ENCODE data around the gene ATF7.
A peak's percentile ranks its signal among the peaks of the same experiment; 100 is the strongest.
"Not testable (repeated sequence)": the region's sequence is repeated elsewhere in the genome, so short reads cannot be mapped to it uniquely, and the experiment has no call there.

ATF7 gene

DNA sequence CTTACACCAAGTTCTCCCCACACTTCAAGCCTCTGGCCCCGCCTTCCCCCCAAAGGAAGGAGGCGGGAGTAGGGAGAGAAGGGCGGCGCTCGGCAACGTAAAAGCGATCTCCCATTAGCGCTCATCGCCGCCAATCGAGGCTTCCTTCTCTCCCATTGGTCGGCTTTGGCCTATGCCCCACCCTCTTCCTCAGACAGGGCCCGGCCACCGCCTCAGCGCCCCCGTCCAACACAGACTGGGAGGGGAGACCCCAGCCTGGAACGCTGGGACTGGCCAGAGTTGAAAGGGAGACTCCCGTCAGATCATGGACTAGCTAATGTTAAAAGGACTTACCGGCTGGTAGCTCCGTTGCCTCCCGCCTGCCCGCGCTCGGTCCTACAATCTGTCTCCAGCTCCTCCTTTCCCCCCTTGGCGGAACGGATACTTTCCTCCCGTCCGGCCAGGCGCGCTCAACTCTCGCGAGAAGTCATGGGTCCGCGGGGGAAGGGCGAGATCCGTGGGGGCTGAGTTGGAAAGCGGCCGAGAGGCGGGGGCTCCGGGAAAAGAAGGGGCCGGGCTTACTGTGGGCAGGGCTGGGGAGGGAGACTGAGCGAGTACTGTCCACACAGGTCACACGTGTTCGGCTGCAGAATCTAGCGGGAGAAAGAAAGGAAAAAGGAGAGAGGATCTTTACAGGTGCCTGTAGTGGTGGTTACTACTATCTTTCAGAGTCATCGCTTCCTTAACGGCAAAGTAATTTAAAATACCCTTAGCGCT lies at the start of gene ATF7:
Gene ATF7 (minus strand): TSS at position 437 of the 756 bp plus-strand sequence. CDS start 25,382 bp downstream, outside the sequence.
- DNase-seq, result peak; percentile 98

DNA sequence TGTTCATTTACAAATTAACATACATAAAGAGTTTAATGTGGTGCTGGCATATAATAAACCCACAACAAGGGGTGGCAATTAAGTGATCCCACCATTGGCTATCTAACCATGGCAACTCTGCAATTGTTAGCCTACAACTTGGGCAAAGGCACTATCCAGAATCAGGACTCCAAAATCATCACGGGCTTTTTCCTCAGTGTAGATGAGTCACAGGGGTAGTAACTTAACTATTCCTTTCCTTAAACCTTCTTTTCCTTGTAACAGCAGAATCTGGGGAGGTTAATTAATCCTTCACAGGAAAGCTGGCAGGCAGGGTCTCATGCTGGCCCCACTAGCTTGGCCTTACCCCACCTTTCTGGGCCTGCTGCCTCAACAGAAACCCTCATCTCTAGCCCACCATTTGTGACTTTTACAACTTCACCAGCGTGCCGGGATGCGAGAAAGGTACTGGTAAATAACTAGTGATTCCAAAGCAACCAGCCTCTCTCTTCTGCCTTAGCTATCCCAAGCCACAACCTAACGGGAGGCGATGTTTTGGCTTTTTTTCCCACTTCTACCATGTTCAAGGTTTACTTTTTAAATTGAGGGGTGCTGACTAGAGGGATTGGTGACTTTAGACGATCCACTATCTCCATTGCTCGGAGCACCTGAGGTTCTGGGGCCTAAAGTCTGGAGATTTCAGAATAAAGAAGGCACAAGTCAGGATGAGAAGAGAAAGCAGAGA lies 49.0 kb upstream of the ATF7 start:
- DNase-seq, result peak; percentile 23

DNA sequence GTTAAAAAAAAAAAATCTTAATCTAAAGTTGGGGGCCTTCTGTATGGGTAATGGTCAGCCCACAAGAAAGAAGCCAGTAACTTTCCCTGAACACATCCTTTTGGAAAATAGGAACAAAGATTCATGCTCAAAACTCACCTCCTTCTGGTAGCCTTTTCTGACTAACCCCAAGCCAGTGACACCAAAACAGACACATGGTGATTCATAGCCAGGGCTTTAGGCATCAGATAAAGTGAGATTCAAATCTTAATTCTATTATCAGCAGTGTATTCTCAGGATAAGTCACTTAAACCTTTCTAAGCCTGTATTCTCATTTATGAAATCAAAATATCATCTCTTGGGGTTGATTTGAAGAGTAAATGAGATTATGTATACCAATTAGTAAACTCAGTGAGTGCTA lies 44.8 kb upstream of the ATF7 start:
- DNase-seq, result no peak

DNA sequence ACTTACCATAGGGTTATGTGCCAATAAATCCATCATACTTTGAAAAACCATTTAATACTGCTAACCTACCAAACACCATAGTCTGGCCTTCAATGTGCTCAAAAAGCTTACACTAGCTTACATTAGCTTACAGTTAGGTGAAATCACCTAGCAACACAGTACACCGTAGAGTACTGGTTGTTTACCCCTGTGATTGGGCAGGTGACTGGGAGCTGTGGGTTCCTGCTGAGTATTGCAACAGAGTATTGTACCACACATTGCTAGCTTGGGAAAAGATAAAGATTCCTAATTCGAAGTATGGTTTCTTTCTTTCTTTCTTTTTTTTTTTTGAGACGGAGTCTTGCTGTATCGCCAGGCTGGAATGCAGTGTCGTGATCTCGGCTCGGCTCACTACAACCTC lies 44.1 kb upstream of the ATF7 start:
- no peak for DNase-seq

DNA sequence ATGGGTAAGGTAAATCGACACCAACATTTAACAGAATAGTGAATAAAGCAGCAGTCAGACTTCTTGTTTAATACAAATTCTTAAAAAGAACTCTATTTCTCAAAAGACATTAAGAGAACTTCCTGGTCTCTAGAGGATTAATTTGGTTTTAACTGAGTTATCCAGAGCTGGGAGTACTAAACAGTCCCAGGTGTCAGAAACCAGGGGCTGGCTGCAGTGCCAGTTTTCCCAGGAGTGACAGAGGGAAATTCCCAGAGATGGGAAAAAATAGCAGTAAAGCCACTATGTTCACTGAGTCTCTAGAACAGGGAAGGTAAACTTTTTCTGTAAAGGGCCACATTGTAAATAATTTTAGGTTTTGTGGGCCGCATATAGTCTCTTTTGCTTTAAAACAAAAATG lies 40.9 kb upstream of the ATF7 start:
- no peak for DNase-seq

DNA sequence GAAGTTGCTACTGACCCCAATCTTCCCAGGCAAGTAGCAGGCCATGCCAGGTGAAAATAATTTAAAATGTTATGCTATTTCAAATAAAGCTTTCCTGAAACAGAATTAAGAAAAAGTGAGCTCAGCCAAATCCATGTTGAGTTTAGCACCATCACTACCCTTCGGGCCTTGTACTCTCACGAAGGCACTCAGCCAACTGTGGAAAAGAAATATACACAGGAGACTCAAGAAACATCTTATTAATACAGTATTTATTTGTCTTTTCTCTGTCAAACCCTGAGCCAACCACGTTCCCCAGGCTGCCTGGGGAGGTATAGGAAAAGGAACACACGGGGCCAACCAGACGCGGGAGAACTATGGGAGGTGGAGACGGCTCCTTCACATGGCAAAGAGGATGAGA lies 38.8 kb upstream of the ATF7 start:
- no peak for DNase-seq

DNA sequence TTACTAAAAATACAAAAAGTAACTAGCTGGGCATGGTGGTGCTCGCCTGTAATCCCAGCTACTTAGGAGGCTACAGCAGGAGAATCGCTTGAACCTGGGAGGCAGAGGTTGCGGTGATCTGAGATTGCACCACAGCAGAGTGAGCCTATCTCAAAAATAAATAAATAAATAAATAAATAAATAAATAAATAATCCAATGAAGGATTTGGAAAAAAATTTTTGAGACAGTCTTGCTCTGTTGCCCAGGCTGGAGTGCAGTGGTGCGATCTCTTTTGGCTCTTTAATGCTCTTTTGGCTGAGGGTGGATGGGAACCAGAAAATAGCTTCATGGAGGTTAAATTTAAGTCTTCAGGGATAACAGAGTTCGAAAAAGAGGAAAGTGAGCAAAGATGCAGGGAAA lies 38.0 kb upstream of the ATF7 start:
- DNase-seq, result no peak

DNA sequence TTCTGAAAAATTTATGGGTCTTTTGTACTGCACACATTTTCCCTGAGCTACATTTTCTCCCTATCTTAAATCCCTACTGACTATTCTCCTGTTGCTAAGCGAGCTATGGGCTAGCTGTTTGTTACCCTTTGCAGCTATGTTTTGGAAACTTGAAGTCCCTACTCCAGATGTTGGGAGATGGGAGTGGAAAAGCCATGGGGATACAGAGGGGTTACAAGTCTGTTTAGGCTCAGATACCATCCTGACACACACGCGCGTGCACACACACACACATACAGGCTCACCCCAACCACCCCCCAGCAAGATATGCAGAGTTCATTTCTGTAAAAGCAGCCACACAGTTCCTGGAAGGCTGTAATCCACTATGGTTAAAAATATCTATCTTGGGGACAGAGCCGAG lies 33.9 kb upstream of the ATF7 start:
- no peak for DNase-seq

DNA sequence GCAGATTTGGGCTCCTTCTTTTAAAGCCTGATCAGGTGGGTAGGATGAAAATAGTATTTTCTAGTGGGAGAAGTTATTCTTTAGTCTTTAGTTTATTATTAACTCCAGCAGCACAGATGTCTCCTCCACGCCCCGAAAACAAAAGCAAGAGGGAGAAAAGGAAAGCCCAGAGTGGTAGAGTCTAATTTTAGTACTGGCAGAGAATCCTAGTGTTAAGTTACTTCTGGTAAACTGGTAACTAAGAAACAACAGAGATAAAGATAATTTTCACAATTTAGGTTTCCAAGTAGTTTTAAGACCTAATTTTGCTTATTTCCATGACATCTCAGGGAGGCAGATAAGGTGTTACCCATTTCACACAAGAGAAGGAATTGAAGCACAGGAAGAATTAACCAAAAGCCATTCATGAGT lies 33.4 kb upstream of the ATF7 start:
- no peak for DNase-seq

DNA sequence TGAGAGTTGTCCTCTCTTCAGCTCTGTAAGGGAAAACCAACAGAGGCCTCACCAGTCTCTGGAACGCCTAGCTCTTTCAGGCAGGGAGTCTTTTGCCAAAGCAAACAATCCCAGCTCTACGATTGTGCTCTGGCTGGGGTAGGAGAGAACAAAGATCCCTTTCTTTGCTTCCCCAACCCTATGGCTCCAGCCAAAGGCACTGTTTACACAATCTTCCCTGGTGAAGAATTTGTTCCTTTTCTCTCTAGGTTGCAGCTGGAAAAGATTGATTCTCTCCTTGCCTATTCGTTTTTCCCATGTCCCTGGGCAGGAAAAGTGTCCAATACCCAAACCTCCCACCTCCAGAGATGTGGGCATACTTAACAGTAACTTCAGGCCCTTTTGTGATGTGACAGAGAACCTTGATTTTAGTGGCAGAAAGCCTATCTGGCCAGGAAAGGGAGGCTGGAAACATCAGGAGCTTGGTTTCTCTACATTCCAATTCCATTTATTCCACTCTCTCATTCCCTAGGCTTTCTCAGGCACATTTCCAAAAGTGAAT lies 32.9 kb upstream of the ATF7 start:
- no peak for DNase-seq

DNA sequence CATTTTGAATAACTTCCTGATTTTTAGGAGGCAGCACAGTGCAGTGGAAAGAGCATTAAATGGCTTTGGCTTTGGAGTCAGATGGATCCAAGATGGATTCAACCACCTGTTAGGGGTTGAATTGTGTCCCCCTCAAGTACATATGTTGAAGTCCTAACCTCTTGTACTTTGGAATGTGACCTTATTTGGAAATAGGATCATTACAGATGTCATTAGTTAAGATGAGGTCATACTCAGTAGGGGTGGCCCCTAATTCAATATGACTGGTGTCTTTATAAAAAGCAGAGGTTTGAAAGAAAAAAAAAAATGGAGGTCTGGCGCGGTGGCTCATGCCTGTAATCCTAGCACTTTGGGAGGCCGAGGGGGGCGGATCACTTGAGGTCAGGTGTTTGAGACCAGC lies 30.9 kb upstream of the ATF7 start:
- DNase-seq, result no peak

DNA sequence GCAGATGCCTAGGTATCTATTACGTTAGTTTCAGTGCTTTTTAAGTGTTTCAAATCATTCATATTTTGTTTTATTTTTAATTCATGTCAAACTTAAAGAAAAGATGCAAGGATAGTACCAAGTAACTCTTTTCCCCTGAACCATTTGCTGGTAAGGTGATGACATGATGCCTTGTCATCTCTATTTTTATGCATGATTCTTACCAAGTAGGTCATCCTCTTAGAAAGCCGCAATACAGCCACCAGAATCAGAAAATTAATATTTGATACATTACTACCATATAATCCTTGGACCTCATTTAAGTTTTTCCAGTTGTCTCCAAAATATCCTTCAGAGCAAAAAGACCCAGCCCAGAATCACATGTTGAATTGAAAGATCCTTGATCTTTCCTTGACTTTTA lies 27.4 kb upstream of the ATF7 start:
- DNase-seq, result no peak

DNA sequence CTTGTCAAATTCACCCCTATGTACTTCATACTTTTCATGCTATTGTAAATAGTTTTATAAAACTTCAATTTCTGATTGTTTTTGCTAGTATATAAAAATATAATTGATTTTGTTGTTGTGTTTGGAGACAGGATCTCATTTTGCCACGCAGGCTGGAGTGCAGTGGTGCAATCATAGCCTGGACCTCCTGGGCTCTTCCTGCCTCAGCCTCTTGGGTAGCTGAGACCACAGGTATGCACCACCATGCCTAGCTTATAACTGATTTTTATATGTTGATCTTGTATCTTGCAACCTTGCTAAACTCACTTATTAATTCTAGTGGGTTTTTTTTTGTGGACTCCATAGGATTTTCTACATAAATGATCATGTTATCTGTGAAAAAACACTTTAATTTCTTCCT lies 26.2 kb upstream of the ATF7 start:
- peak; percentile 33 for DNase-seq

DNA sequence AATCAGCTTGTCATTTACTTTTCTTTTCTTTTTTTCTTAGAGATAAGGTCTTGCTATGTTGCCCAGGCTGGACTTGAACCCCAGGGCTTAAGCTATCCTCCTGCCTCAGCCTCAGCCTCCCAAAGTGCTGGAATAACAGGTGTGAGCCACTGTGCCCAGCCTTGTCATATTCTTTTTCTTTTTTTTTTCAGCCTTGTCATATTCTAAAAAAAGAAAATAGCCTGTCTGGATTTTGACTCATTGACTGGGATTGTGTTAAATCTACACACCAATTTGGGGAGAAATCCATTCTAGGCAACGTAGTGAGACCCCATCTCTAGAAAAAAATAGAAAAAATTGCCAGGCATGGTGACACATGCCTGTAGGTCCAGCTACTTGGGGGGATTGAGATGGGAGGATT lies 25.6 kb upstream of the ATF7 start:
- DNase-seq, result no peak

DNA sequence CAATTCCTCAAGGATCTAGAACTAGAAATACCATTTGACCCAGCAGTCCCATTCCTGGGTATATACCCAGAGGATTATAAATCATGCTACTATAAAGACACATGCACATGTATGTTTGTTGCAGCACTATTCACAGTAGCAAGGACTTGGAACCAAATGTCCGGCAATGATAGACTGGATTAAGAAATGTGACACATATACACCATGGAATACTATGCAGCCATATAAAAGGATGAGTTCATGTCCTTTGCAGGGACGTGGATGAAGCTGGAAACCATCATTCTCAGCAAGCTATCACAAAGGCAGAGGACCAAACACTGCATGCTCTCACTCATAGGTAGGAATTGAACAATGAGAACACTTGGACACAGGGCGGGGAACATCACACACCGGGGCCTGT lies 20.1 kb upstream of the ATF7 start:
- DNase-seq, result not testable (repeated sequence)

DNA sequence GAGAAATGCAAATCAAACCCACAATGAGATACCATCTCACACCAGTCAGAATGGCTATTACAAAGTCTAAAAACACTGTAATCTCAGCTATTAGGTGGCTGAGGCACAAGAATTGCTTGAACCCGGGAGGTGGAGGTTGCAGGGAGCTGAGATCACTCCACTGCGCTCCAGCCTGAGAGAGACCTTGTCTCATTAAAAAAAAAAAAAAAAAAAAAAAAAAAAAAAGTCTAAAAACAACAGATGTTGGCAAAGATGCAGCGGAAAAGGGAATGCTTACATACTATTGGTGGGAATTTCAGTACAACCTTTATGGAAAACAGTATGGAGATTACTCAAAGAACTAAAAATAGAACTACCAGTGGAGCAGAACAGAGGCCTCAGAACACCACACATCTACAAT lies 19.0 kb upstream of the ATF7 start:
- DNase-seq, result no peak

DNA sequence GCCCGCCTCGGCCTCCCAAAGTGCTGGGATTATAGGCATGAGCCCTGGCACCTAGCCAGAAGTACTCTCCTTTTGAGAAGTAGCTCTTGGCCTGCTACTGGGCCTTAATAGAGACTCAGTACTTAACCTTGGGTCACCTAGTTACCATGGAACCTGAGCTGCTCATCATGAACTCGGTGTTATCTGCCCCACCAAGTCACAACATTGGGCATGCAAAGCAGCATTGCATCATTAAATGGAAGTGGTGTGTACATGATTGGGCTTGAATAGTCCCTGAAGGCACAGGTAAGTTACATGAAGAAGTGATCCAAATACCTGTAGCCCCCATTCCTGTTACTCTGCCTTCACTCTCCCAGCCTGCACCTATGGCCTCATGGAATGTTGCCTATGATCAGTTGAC lies 18.0 kb upstream of the ATF7 start:
- no peak for DNase-seq

DNA sequence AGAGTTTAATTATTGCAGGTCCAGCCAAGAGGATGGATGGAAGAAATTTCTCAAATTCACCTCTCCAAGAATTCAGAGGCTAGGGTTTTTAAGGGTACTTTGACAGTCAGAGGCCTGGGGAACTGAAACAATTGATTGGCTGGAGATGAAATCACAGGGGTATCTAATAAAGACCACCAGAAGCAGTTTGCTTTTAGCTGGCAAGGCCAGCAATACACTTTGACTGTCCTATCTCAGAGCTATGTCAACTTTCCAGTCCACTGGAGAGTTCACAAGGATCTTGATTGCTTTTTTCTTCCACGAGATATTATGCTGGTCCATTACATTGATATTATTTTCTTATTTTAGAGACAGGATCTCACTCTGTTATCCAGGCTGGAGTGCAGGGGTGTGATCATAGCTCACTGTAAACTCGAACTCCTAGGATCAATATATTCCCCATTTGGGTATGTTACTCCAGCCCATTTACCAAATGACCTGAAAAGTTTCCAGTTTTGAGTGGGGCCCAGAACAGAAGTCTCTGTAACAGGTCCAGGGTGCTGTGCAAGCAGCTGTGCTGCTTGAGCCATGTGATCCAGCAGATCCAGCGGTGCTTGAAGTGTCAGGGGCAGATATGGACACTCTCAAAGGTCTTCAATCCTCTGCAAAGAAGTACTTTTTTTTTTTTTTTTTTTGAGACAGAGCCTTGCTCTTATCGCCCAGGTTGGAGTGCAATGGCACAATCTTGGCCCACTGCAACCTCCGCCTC lies 17.2 kb upstream of the ATF7 start:
- DNase-seq, result no peak

DNA sequence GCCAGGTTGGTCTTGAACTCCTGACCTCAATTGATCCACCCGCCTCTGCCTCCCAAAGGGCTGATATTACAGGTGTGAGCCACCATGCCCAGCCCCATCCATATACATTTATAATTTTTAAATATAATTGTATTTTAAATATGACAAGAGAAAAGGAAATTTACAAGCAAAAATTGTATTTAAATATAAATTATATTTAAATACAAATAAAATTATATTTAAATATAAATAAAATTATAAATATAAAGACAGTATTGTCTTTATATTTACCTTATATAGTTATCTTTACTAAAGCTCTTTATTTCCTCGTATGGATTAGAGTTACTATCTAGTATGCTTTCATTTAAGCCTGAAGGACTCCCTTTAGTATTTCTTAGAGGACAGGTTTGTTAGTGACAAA lies 11.9 kb upstream of the ATF7 start:
- no peak for DNase-seq

DNA sequence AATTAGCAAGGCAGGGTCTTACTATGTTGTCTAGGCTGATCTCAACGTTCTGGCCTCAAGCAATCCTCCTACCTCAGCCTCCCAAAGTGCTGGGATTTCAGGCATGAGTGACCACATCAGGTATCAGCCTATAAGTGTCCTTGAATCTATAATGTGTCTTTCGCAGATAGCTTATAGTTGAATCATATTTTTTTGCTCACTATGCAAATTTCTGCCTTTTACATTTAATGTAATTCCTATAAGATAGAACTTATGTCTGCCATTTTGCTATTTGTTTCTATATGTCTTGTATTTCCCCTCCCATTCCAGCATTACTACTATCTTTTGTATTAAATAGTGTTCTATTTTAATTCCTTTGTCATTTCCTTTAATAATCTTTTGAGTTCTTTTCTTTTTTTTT lies 10.5 kb upstream of the ATF7 start:
- DNase-seq, result no peak

DNA sequence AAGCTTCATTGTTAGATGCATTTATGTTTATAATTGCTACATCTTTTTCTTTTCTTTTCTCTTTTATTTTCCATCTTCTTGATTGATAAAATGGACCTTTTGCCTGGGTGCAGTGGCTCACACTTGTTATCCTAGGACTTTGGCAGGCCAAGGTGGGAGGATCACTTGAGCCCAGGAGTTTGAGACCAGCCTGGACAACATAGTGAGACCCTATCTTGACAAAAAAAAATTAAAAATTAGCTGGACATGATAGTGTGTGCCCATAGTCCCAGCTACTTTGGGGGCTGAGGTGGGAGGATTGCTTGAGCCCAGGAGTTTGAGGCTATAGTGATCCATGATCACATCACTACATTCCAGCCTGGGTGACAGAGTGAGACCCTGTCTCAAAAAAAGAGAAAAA lies 9.5 kb upstream of the ATF7 start:
- not testable (repeated sequence) for DNase-seq

DNA sequence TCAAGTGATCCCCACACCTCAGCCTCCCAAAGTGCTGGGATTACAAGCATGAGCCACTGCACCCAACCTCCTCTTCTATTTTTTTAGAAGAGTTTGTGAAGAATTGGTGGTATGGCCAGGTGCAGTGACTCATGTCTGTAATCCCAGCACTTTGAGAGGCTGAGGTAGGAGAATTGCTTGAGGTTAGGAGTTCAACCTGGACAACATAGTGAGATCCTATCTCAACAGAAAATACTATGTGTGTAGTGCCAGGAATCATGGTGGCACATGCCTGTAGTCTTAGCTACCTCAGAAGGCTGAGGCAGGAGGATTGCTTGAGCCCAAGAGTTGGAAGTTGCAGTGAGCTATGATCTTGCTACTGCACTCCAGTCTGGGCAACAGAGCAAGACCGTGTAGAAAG lies 5.5 kb upstream of the ATF7 start:
- DNase-seq, result no peak

DNA sequence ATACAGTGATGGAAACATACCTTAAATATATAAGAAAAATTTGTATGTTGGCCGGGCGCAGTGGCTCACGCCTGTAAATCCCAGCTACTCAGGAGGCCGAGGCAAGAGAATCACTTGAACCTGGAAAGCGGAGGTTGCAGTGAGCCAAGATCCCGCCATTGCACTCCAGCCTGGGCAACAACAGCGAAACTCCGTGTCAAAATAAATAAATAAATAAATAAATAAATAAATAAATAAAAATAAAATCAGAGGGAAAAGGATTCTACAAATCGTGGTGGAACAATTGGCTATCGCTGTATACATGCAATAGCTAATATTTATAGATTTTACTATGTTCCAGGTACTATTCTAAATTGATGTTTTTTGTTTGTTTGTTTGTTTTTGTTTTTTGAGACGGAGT lies 1.7 kb upstream of the ATF7 start:
- DNase-seq, result no peak

DNA sequence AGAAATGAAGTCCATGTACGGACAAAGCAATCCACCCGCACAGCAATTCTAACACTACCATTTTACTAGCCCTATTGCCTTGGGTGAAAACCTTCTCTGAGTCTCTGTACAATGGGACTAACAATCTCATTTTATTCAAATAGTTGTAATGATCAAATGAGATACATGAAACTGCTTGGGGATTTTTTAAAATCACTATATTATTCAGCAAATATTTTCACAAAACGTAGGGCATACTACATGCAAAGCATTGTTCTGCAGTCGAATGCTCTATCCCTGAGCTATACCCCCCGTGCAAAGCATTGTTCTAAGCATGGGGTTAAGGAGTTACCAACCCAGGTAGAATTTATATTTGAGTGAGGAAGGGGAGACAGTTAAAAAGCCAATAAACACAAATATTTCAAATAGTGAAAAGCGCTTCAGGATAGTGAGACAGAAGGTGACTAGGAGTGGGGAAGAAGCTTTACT lies 554 bp upstream of the ATF7 start:
- DNase-seq, result no peak

Measured in EL (cell line).